IMR-90 (cell line): ENCODE results near the gene MACROD1. TPM values are rescaled to one million over a fixed set of nuclear protein-coding genes. Genes with fewer than 3 reads are reported as not detected.

Experiments used
- ATAC-seq: fragments of 200-7000 bp; cut with Tn5 transposase; 2 replicates; pipeline ENCODE4 v1.9.1; 2020; ENCODE audit warnings: low read depth, mild to moderate bottlenecking, moderate library complexity
- BruUV-seq: library from RNA; stranded (reverse); fragments of 400-500 nt; replicated peaks from 2 replicates; lab custom pipeline; 2021; lab: Mats Ljungman, UMichigan
- CTCF ChIA-PET: fragments of 300-600 bp; formaldehyde crosslinking; extraction: SDS; loops from one replicate; lab custom pipeline; 2021; ENCODE audit warnings: antibody characterized with exemption; lab: Yijun Ruan, JAX
- POLR2A ChIA-PET: fragments of 300-600 bp; sonication (Branson Sonifier 250); formaldehyde crosslinking; loops from one replicate; lab custom pipeline; 2022; ENCODE audit warnings: antibody characterized with exemption; ENCODE audit not compliant: unreplicated experiment; lab: Charles Lee
- DNase-seq: peaks from one replicate; pipeline ENCODE4 v3.0.0; 2013
- H2AFZ ChIP-seq: replicated peaks from 2 replicates; pipeline ENCODE3; 2013; ENCODE audit warnings: low read length, mild to moderate bottlenecking; ENCODE audit not compliant: poor library complexity
- H2AK5ac ChIP-seq: 2 replicates; pipeline ENCODE4 v1.6.1; 2013; ENCODE audit warnings: low read depth, low read length, inconsistent platforms
- H2AK9ac ChIP-seq: replicated peaks from 2 replicates; pipeline ENCODE3; 2013; ENCODE audit warnings: mild to moderate bottlenecking, low read depth, low read length, moderate library complexity; ENCODE audit not compliant: poor library complexity
- H2BK120ac ChIP-seq: 2 replicates; pipeline ENCODE4 v1.6.1; 2013; ENCODE audit warnings: low read depth, low read length, inconsistent platforms
- H2BK15ac ChIP-seq: 3 replicates; pipeline ENCODE4 v1.6.1; 2013; ENCODE audit warnings: low read depth, low read length, inconsistent platforms
- H2BK20ac ChIP-seq: 2 replicates; pipeline ENCODE4 v1.6.1; 2013; ENCODE audit warnings: low read depth, mild to moderate bottlenecking, inconsistent platforms, low read length, moderate library complexity
- H2BK5ac ChIP-seq: 2 replicates; pipeline ENCODE4 v1.6.1; 2013; ENCODE audit warnings: mild to moderate bottlenecking, low read depth, low read length, inconsistent platforms; ENCODE audit not compliant: poor library complexity, severe bottlenecking
- H3K14ac ChIP-seq: replicated peaks from 2 replicates; pipeline ENCODE4 v1.6.1; 2013; ENCODE audit warnings: low read depth, low read length, inconsistent platforms
- H3K18ac ChIP-seq: 2 replicates; pipeline ENCODE4 v1.6.1; 2013; ENCODE audit warnings: low read depth, low read length, control low read depth
- H3K23ac ChIP-seq: 2 replicates; pipeline ENCODE4 v1.6.1; 2013; ENCODE audit warnings: low read depth, low read length, inconsistent platforms
- H3K27ac ChIP-seq: 2 replicates; pipeline ENCODE4 v1.5.1; 2013; ENCODE audit warnings: mild to moderate bottlenecking, control low read depth, low read length; ENCODE audit not compliant: insufficient read depth
- H3K27me3 ChIP-seq: 2 replicates; pipeline ENCODE4 v1.6.1; 2013; ENCODE audit warnings: low read length; ENCODE audit not compliant: control insufficient read depth, insufficient read depth
- H3K36me3 ChIP-seq: 2 replicates; pipeline ENCODE4 v1.6.1; 2013; ENCODE audit warnings: low read length, mixed read lengths; ENCODE audit not compliant: control insufficient read depth, insufficient read depth
- H3K4ac ChIP-seq: 2 replicates; pipeline ENCODE4 v1.6.1; 2013; ENCODE audit warnings: low read depth, low read length, inconsistent platforms
- H3K4me1 ChIP-seq: 2 replicates; pipeline ENCODE4 v1.6.1; 2013; ENCODE audit warnings: low read length, mixed read lengths; ENCODE audit not compliant: control insufficient read depth, insufficient read depth
- H3K4me2 ChIP-seq: 2 replicates; pipeline ENCODE4 v1.6.1; 2013; ENCODE audit warnings: low read depth, mild to moderate bottlenecking, control low read depth, low read length, moderate library complexity
- H3K4me3 ChIP-seq: 2 replicates; pipeline ENCODE4 v1.5.1; 2013; ENCODE audit warnings: low read depth, mild to moderate bottlenecking, control low read depth, low read length, moderate library complexity; ENCODE audit not compliant: insufficient read depth
- H3K56ac ChIP-seq: 2 replicates; pipeline ENCODE4 v1.6.1; 2013; ENCODE audit warnings: low read length, inconsistent platforms; ENCODE audit not compliant: insufficient read depth; ENCODE audit errors: extremely low read depth
- H3K79me1 ChIP-seq, 2 experiments: 2 replicates each; pipeline ENCODE4 v1.6.1; 2013; ENCODE audit warnings: low read length in 2 of 2, inconsistent platforms in 1 of 2, low read depth in 1 of 2
- H3K9ac ChIP-seq: 2 replicates; pipeline ENCODE4 v1.6.1; 2013; ENCODE audit warnings: low read depth, low read length, control low read depth
- H3K9me1 ChIP-seq: 2 replicates; pipeline ENCODE4 v1.6.1; 2013; ENCODE audit warnings: low read length, inconsistent platforms; ENCODE audit not compliant: insufficient read depth
- H3K9me3 ChIP-seq: 2 replicates; pipeline ENCODE4 v1.6.1; 2013; ENCODE audit warnings: low read length; ENCODE audit not compliant: control insufficient read depth, insufficient read depth
- H4K20me1 ChIP-seq: 2 replicates; pipeline ENCODE4 v1.6.1; 2013; ENCODE audit warnings: low read length, inconsistent platforms; ENCODE audit not compliant: insufficient read depth
- H4K5ac ChIP-seq: 2 replicates; pipeline ENCODE4 v1.6.1; 2013; ENCODE audit warnings: mild to moderate bottlenecking, low read depth, low read length, control low read depth
- H4K8ac ChIP-seq, 2 experiments: 2 replicates each; pipeline ENCODE4 v1.6.1; 2013; ENCODE audit warnings: low read depth in 2 of 2, low read length in 2 of 2, control low read depth in 1 of 2, inconsistent platforms in 1 of 2
- H4K91ac ChIP-seq: 2 replicates; pipeline ENCODE4 v1.6.1; 2013; ENCODE audit warnings: low read depth, low read length, inconsistent platforms; ENCODE audit not compliant: insufficient read depth
- BHLHE40 ChIP-seq: fragments of 150-350 bp; IDR thresholded peaks from 2 replicates; pipeline ENCODE4 v1.6.1; 2016; ENCODE audit warnings: mild to moderate bottlenecking, low read depth, low read length
- CEBPB ChIP-seq: IDR thresholded peaks from 2 replicates; pipeline ENCODE4 v1.6.1; 2012; ENCODE audit warnings: low read depth, low read length, improper control_type of control experiment
- CHD1 ChIP-seq: IDR thresholded peaks from 2 replicates; pipeline ENCODE4 v1.6.1; 2012; ENCODE audit warnings: low read depth, low read length, improper control_type of control experiment
- CTCF ChIP-seq: conservative IDR thresholded peaks from 2 replicates; pipeline ENCODE4 v1.5.1; 2012; ENCODE audit warnings: mild to moderate bottlenecking, low read depth, low read length, improper control_type of control experiment
- ELK1 ChIP-seq: fragments of 150-350 bp; IDR thresholded peaks from 2 replicates; pipeline ENCODE4 v1.6.1; 2016; ENCODE audit warnings: low read depth, mild to moderate bottlenecking, low read length, moderate library complexity, borderline replicate concordance
- FOS ChIP-seq: fragments of 150-350 bp; IDR thresholded peaks from 2 replicates; pipeline ENCODE4 v1.6.1; 2016; ENCODE audit warnings: low read depth, low read length
- MAFK ChIP-seq: IDR thresholded peaks from 2 replicates; pipeline ENCODE4 v1.6.1; 2012; ENCODE audit warnings: low read depth, low read length, improper control_type of control experiment
- MAZ ChIP-seq: IDR thresholded peaks from 2 replicates; pipeline ENCODE4 v1.6.1; 2012; ENCODE audit warnings: low read depth, mild to moderate bottlenecking, low read length, improper control_type of control experiment, moderate library complexity, borderline replicate concordance
- MXI1 ChIP-seq: IDR thresholded peaks from 2 replicates; pipeline ENCODE4 v1.6.1; 2012; ENCODE audit warnings: low read depth, mild to moderate bottlenecking, low read length, moderate library complexity, borderline replicate concordance
- NFE2L2 ChIP-seq: fragments of 150-350 bp; IDR thresholded peaks from 2 replicates; pipeline ENCODE4 v1.6.1; 2016; ENCODE audit warnings: low read depth, mild to moderate bottlenecking, low read length
- POLR2A ChIP-seq: IDR thresholded peaks from 2 replicates; pipeline ENCODE4 v1.6.1; 2012; ENCODE audit warnings: mild to moderate bottlenecking, low read depth, low read length
- RAD21 ChIP-seq: IDR thresholded peaks from 2 replicates; pipeline ENCODE4 v1.6.1; 2012; ENCODE audit warnings: low read length, improper control_type of control experiment
- RCOR1 ChIP-seq: IDR thresholded peaks from 2 replicates; pipeline ENCODE4 v1.6.1; 2012; ENCODE audit warnings: mild to moderate bottlenecking, low read length, improper control_type of control experiment; ENCODE audit not compliant: insufficient replicate concordance
- SMC3 ChIP-seq: fragments of 150-350 bp; IDR thresholded peaks from 2 replicates; pipeline ENCODE4 v1.6.1; 2016; ENCODE audit warnings: low read depth, mild to moderate bottlenecking, antibody characterized with exemption, low read length, moderate library complexity
- WGBS, 2 experiments: methylation state at CpG; one replicate each; pipeline versions ENCODE4 v1.1.5 to v1.1.7; 2013; ENCODE audit warnings: missing lambda C conversion rate in 2 of 2; ENCODE audit not compliant: insufficient read length in 1 of 2; ENCODE audit errors: extremely low coverage in 2 of 2; 5-methylcytosine and 5-hydroxymethylcytosine counted together
- dilution Hi-C: fragments of 300-500 bp; cut with HindIII; formaldehyde crosslinking; loops from one replicate; pipeline ENCODE4 v1.14.3; 2018; ENCODE audit warnings: low sequenced_read_pairs; ENCODE audit not compliant: unreplicated experiment
- in situ Hi-C: fragments of 300-500 bp; cut with MboI; formaldehyde crosslinking; loops from 3 replicates; pipeline ENCODE4 v1.14.3; 2019; ENCODE audit warnings: low sequenced_read_pairs, inconsistent platforms, mixed read lengths
- intact Hi-C: fragments of 100-400 bp; cut with micrococcal nuclease; formaldehyde crosslinking; loops from 2 replicates; pipeline ENCODE4 v1.10.0; 2022
- polyA plus RNA-seq, 3 experiments: library from polyadenylated mRNA; depleted of rRNA; stranded (reverse); fragments of >200 nt; gene quantifications; 2 replicates each; pipeline ENCODE4 v1.2.3, GENCODE V29; 2012; ENCODE audit warnings: low replicate concordance in 1 of 3
- total RNA-seq: library from RNA; depleted of rRNA; stranded (reverse); fragments of >200 nt; gene quantifications from 2 replicates; pipeline ENCODE4 v1.2.3, GENCODE V29; 2012

MACROD1 gene
- total and polyA plus RNA-seq, 2 of the 4 experiments (the other 2 are of a cell fraction), result 2.5 to 9.3 TPM

GRCh38 chr11:64056213-64056785 lies 109.6 kb downstream of the MACROD1 start:
- POLR2A ChIA-PET, result no interaction called here
- dilution Hi-C loops, result no loop called here
- ATAC-seq, result no peak

More at GRCh38 chr11:64056213-64056785, 109.6 kb downstream of the MACROD1 start:
- Histone ChIP-seq H4K8ac (no peak overlapping the region), H3K36me3 (no peaks in the 10 kb centered on the region), H4K91ac (no peak overlapping the region), H2BK120ac (no peak overlapping the region), H2AK9ac (no peak overlapping the region), H3K27me3 (no peaks in the 10 kb centered on the region), H3K56ac (no peak overlapping the region), H3K27ac (no peak overlapping the region), H3K4me2 (no peak overlapping the region), H4K5ac (no peak overlapping the region), H3K79me1 (no peaks in the 10 kb centered on the region), H3K14ac (no peak overlapping the region), H3K9me1 (peaks cover 3% of the 10 kb centered on the region; the same call in 1 of the 2 replicates), H2AFZ (no peak overlapping the region), H4K20me1 (peaks cover 3% of the 10 kb centered on the region; the same call in 1 of the 2 replicates), H3K4me1 (peaks cover 3% of the 10 kb centered on the region; the same call in 1 of the 2 replicates), H3K4me3 (no peak overlapping the region), H3K23ac (no peak overlapping the region), H2BK20ac (no peak overlapping the region), H2BK5ac (no peak overlapping the region), H2BK15ac (no peak overlapping the region), H3K18ac (no peak overlapping the region), H2AK5ac (no peak overlapping the region), H3K9me3 (no peaks in the 10 kb centered on the region), H3K4ac (no peak overlapping the region), H3K9ac (no peak overlapping the region)
- no peak for DNase-seq
- TF ChIP-seq BHLHE40, result no peak
- no peak for TF ChIP-seq CEBPB
- TF ChIP-seq CTCF, result no peak
- TF ChIP-seq MAFK, result no peak
- TF ChIP-seq MXI1, result no peak
- no peak for TF ChIP-seq NFE2L2
- TF ChIP-seq POLR2A, result no peak
- TF ChIP-seq RCOR1, result no peak
- no peak for TF ChIP-seq SMC3
- no peak for TF ChIP-seq RAD21
- TF ChIP-seq CHD1, result no peak
- TF ChIP-seq ELK1, result no peak
- TF ChIP-seq FOS, result no peak
- TF ChIP-seq MAZ, result no peak
- CTCF ChIA-PET, result no interaction called here
- WGBS, 2 experiments, result 87% methylated on average over 5 of the region's 15 CpGs; no CpG with 5 or more reads in 1 of the 2 experiments
- in situ Hi-C loops (no loop called here), intact Hi-C loops (no loop called here)
- no TSS peak for BruUV-seq
